Nephron (organoid): ENCODE data around the gene PDE4DIP.
A peak's percentile ranks its signal among the peaks of the same experiment; 100 is the strongest.
"Not testable (repeated sequence)": the region's sequence is repeated elsewhere in the genome, so short reads cannot be mapped to it uniquely, and the experiment has no call there.

ENCODE experiments used
- H3K27ac Mint-ChIP-seq, 3 experiments: 2 replicates each; pipeline ENCODE4 v1.8.0; 2020; ENCODE audit warnings: mixed read lengths in 3 of 3, mild to moderate bottlenecking in 2 of 3, moderate library complexity in 1 of 3
- H3K27me3 Mint-ChIP-seq: 2 replicates; pipeline ENCODE4 v1.8.0; 2021; ENCODE audit warnings: low read depth, mild to moderate bottlenecking, moderate library complexity, mixed read lengths
- H3K36me3 Mint-ChIP-seq: 2 replicates; pipeline ENCODE4 v1.8.0; 2020; ENCODE audit warnings: low read depth, mixed read lengths
- H3K4me1 Mint-ChIP-seq: 2 replicates; pipeline ENCODE4 v1.8.0; 2020; ENCODE audit warnings: mixed read lengths
- H3K4me3 Mint-ChIP-seq, 3 experiments: 2 replicates each; pipeline ENCODE4 v1.8.0; 2020; ENCODE audit warnings: mild to moderate bottlenecking in 3 of 3, mixed read lengths in 3 of 3, moderate library complexity in 2 of 3
- H3K9me3 Mint-ChIP-seq: 2 replicates; pipeline ENCODE4 v1.8.0; 2020; ENCODE audit warnings: mixed read lengths

Gene PDE4DIP

GRCh38 chr1:148894360-148895352, 50.4 kb downstream of the PDE4DIP start:
- not testable (repeated sequence) for H3K9me3 Mint-ChIP-seq, H3K36me3 Mint-ChIP-seq, H3K27me3 Mint-ChIP-seq, H3K27ac Mint-ChIP-seq, H3K4me1 Mint-ChIP-seq, H3K4me3 Mint-ChIP-seq

GRCh38 chr1:148900026-148900425, 55.8 kb downstream of the PDE4DIP start:
- H3K36me3 Mint-ChIP-seq, H3K27ac Mint-ChIP-seq, H3K4me1 Mint-ChIP-seq, H3K4me3 Mint-ChIP-seq, H3K9me3 Mint-ChIP-seq, H3K27me3 Mint-ChIP-seq: not testable (repeated sequence)

DNA sequence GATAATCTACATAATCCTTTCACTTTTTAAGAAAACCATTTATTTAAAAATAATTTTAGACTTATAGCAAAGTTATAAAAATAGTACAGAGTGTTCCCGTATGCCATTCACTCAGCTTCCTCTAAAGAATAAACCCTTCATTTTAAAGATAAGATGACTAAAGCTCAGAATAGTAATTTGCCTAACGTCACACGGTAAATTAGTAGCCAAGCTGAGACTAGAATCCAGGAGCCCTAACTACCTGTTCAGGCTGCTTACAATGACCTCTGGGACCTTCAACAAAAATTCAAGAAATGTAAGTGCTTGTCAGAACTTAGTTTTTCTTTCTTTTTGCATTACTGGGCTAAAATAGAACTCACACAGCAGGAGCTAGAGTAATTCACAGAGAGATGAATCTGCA, 56.5 kb downstream of the PDE4DIP start:
- H3K4me1 Mint-ChIP-seq, H3K27me3 Mint-ChIP-seq, H3K27ac Mint-ChIP-seq, H3K36me3 Mint-ChIP-seq, H3K9me3 Mint-ChIP-seq, H3K4me3 Mint-ChIP-seq: not testable (repeated sequence)

- peak overlapping the region in 1 of 3 experiments; percentile 67 for H3K27ac Mint-ChIP-seq
- H3K36me3 Mint-ChIP-seq, H3K4me1 Mint-ChIP-seq, H3K27me3 Mint-ChIP-seq, H3K4me3 Mint-ChIP-seq, H3K9me3 Mint-ChIP-seq: not testable (repeated sequence)
Observed at GRCh38 chr1:148901150-148901952, 57.1 kb downstream of the PDE4DIP start.

GRCh38 chr1:148901953-148902341, 57.7 kb downstream of the PDE4DIP start:
- H3K27me3 Mint-ChIP-seq, H3K36me3 Mint-ChIP-seq, H3K9me3 Mint-ChIP-seq, H3K4me3 Mint-ChIP-seq, H3K4me1 Mint-ChIP-seq: not testable (repeated sequence)
- H3K27ac Mint-ChIP-seq, result peak overlapping the region in 1 of 3 experiments; percentile 67

GRCh38 chr1:148909219-148909826, 65.1 kb downstream of the PDE4DIP start:
- H3K4me1 Mint-ChIP-seq, H3K9me3 Mint-ChIP-seq, H3K36me3 Mint-ChIP-seq, H3K27me3 Mint-ChIP-seq, H3K4me3 Mint-ChIP-seq, H3K27ac Mint-ChIP-seq: not testable (repeated sequence)

DNA sequence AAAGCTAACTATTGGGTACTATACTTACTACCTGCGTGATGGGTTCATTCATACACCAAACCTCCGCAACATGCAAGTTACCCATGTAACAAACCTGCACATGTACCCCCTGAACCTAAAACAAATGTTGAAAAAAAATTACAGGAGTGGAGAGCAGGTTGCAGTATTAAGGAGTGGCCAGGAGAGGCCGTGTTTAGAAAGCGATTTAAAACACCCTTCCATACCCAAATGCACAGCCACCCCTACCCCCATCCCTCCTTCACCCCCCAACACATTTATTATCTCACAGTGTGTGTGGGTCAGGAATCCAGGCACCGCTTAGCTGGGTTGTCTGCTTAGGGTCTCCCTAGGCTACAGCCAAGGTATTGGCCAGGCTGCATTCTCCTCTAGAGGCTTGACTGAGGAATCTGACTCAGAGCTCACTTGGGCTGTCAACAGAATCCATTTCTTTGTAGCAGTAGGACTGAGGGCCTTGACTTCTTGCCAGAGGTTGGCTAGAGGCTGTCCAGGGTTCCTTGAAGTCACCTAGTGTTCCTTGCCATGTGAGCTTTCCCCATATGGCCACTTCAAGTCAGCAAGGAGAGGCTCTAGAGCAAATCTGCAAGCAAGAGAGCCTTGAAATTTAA, 67.2 kb downstream of the PDE4DIP start:
- H3K4me1 Mint-ChIP-seq, H3K9me3 Mint-ChIP-seq, H3K4me3 Mint-ChIP-seq, H3K27me3 Mint-ChIP-seq, H3K27ac Mint-ChIP-seq, H3K36me3 Mint-ChIP-seq: not testable (repeated sequence)

DNA sequence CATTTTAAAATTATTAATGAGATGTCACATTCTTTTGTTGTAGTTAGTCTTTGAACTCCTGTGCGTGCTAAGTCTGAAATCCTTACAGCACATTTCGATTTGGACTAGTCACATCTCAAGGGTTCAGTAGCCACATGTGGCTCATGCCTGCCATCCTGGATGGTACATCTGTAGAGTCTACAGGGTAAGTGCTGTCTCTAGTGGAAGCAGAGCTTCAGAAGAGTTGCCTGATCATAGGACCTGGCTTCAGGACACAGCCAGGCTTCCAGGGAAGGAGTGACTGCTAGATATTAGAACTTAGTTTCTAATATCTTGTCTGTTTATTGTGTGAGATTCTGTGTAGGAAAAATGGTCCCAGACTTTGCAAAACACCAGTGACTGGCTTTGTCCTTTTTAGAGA, 72.0 kb downstream of the PDE4DIP start:
- H3K27ac Mint-ChIP-seq, H3K9me3 Mint-ChIP-seq, H3K36me3 Mint-ChIP-seq, H3K4me1 Mint-ChIP-seq, H3K27me3 Mint-ChIP-seq, H3K4me3 Mint-ChIP-seq: not testable (repeated sequence)

DNA sequence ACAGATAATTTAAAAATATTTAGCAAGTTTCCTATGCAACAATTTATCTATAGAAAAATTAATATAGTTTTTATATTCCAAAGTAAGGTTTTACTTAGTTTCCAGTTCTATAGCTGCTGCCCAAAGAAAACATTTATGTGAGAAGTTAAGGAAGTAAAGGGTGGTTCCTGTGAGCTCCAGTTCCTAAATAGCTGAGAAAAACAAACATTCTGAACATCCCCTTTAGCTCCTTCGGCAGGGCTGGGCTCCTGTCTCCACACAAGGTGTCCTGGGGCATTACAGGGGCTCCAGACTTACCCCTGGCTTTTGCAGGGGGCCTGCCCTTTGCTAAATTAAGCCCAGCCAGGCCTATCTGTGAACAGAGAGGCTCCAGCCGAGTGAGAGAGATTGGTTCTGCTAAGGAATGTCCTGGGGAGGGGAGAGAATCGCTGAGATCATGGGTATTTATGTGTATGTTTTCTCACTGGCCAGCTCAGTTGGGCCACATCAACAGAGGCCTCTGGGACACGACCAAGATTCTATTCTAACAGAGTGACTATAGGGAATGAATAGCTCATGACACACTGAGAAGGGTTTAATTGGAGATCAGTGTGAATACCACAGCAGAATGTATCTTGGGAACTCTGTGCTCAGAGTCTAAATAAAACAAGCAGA, 72.6 kb downstream of the PDE4DIP start:
- H3K36me3 Mint-ChIP-seq, H3K9me3 Mint-ChIP-seq, H3K4me3 Mint-ChIP-seq, H3K27me3 Mint-ChIP-seq, H3K4me1 Mint-ChIP-seq: not testable (repeated sequence)
- peak overlapping the region in 1 of 3 experiments; percentile 85 for H3K27ac Mint-ChIP-seq

GRCh38 chr1:148918836-148919447, 74.7 kb downstream of the PDE4DIP start:
- not testable (repeated sequence) for H3K9me3 Mint-ChIP-seq, H3K36me3 Mint-ChIP-seq, H3K27me3 Mint-ChIP-seq, H3K4me1 Mint-ChIP-seq, H3K4me3 Mint-ChIP-seq
- H3K27ac Mint-ChIP-seq, result peak overlapping the region in 1 of 3 experiments; percentile 86

DNA sequence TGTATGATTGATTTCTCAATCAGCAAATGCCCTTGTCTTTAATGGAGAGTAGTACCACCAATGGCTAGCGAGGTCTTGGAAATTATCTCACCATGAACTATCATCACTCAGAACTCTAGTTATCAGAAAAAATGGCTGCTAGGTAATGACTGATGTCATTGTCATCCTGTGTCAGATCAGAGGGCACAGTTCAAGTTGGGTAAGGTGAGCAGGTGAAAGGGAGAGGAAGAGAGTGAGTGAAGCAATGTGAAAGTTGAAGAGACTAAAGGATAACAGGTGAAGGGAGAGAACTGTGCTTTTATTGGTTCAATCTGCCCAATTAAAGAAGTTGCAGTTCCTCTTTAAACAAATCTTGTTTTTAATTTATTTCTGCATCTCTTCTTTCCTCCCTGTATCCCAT, 76.8 kb downstream of the PDE4DIP start:
- H3K27me3 Mint-ChIP-seq, H3K27ac Mint-ChIP-seq, H3K4me3 Mint-ChIP-seq, H3K36me3 Mint-ChIP-seq, H3K4me1 Mint-ChIP-seq, H3K9me3 Mint-ChIP-seq: not testable (repeated sequence)

DNA sequence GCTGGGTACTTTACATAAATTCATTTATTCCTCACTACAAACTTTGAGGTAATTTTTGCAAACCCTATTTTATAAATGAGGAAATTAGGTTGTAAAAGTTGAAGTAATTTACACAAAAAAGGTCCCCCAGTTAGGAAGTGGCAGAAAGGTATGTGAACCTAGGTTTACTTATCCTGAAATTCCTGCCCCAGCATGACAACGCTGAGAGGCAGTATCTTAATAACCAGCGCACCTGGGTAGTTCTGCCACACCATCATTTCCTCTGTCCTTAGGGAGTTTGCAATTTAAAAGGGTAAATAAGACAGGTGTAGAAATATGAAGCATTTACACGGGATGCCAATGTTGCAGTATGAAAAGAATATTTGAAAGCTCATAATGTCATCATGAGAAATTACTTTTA, 79.6 kb downstream of the PDE4DIP start:
- H3K4me3 Mint-ChIP-seq, H3K4me1 Mint-ChIP-seq, H3K27me3 Mint-ChIP-seq, H3K9me3 Mint-ChIP-seq, H3K36me3 Mint-ChIP-seq, H3K27ac Mint-ChIP-seq: not testable (repeated sequence)

GRCh38 chr1:148927645-148928044, 83.4 kb downstream of the PDE4DIP start:
- H3K4me1 Mint-ChIP-seq, H3K4me3 Mint-ChIP-seq, H3K27ac Mint-ChIP-seq, H3K9me3 Mint-ChIP-seq, H3K36me3 Mint-ChIP-seq, H3K27me3 Mint-ChIP-seq: not testable (repeated sequence)

GRCh38 chr1:148929253-148929652, 85.0 kb downstream of the PDE4DIP start:
- H3K4me3 Mint-ChIP-seq, H3K4me1 Mint-ChIP-seq, H3K36me3 Mint-ChIP-seq, H3K27me3 Mint-ChIP-seq, H3K9me3 Mint-ChIP-seq, H3K27ac Mint-ChIP-seq: not testable (repeated sequence)
